Fibroblast of villous mesenchyme (primary cell): ENCODE measurements around the gene DPYSL4. TPM values are rescaled to one million over a fixed set of nuclear protein-coding genes. Genes with fewer than 3 reads are reported as not detected.

Source experiments
- DNase-seq: peaks from one replicate; pipeline ENCODE4 v3.0.0-alpha.2; 2010; ENCODE audit warnings: low read depth
- H3K4me3 ChIP-seq: 2 replicates; pipeline ENCODE4 v1.5.1; 2011; ENCODE audit warnings: low read depth, mild to moderate bottlenecking, low read length
- total RNA-seq: library from RNA; depleted of rRNA; stranded (reverse); fragments of >200 nt; gene quantifications from 2 replicates; pipeline ENCODE4 v1.2.3, GENCODE V29; 2012
- TF ChIP-seq, protein P1 (sequence below): IDR thresholded peaks from 2 replicates; pipeline ENCODE4 v1.5.1; 2012; ENCODE audit warnings: low read depth, mild to moderate bottlenecking, low read length; ENCODE audit not compliant: insufficient read depth

DPYSL4 gene
- total RNA-seq, 1 donor: 0.86 TPM

DNA sequence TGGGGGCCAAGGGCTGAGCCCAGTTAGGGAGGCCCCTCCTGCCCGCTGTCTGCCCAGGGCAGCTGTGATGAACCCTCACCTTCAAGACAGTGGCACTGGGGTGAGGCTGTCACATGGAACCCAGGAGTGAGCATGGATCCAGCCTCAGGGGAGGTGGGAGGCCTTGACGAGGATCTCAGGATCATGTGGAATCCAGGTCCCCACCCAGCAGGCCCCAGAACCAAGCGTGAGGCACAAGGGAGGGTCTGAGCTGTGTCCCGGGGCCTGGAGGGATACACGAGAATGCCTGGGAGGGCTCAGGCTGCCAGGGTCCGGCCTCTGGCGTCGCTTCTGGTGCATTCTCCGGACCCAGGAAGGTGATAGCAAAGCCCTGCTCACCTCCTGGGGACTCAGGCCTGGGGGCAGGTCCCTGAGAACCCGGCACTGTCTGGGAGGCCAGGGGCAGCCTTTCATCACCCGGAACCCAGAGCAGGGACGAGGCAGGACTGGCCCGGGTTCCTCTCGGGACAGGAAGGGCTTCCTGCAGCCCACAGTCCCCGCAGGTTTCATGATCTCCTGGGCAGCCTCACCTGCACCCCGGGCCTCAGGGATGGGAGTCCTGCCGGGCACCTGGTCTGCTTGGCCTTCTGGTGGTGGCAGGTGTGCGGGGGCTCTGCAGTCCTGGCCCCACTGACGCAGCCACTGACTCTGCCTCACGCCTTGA is 17.5 kb downstream of the DPYSL4 start:
- TF ChIP-seq, protein P1, sequence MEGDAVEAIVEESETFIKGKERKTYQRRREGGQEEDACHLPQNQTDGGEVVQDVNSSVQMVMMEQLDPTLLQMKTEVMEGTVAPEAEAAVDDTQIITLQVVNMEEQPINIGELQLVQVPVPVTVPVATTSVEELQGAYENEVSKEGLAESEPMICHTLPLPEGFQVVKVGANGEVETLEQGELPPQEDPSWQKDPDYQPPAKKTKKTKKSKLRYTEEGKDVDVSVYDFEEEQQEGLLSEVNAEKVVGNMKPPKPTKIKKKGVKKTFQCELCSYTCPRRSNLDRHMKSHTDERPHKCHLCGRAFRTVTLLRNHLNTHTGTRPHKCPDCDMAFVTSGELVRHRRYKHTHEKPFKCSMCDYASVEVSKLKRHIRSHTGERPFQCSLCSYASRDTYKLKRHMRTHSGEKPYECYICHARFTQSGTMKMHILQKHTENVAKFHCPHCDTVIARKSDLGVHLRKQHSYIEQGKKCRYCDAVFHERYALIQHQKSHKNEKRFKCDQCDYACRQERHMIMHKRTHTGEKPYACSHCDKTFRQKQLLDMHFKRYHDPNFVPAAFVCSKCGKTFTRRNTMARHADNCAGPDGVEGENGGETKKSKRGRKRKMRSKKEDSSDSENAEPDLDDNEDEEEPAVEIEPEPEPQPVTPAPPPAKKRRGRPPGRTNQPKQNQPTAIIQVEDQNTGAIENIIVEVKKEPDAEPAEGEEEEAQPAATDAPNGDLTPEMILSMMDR: no peak
- DNase-seq: no peak
- no peak overlapping the region for H3K4me3 ChIP-seq

DNA sequence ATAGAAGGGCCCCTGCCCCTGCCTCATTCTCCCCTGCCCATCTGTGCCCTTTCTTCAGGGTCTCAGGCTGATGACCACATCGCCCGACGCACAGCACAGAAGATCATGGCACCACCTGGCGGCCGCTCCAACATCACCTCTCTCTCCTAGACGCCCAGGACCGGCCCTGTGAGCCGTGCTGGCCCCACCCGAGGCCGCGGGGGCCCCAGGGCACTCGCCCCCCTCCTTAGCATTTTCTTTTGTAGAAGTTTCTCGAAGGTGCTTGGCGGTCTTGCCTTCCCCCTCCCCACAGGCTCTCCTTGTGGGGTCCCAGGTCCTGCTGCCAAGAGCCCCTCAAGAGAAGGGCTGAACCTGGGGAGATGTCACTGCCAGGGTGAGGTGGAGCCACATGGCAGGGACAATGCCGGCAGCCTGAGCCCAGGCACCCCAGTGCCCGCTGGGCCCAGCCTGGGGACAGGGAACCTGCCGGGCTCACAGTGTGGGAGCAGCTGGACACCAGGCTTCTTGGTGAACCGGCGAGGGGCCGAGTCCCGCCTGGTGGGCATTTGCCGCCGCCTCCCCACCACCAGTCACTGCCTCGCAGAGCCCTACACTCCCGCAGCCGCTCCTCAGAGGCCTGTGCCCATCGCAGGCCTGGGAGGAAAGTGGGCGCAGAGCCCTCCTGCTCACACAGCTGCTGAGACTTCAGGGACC is 18.2 kb downstream of the DPYSL4 start:
- TF ChIP-seq, protein P1: no peak
- H3K4me3 ChIP-seq: no peak overlapping the region
- no peak for DNase-seq

DNA sequence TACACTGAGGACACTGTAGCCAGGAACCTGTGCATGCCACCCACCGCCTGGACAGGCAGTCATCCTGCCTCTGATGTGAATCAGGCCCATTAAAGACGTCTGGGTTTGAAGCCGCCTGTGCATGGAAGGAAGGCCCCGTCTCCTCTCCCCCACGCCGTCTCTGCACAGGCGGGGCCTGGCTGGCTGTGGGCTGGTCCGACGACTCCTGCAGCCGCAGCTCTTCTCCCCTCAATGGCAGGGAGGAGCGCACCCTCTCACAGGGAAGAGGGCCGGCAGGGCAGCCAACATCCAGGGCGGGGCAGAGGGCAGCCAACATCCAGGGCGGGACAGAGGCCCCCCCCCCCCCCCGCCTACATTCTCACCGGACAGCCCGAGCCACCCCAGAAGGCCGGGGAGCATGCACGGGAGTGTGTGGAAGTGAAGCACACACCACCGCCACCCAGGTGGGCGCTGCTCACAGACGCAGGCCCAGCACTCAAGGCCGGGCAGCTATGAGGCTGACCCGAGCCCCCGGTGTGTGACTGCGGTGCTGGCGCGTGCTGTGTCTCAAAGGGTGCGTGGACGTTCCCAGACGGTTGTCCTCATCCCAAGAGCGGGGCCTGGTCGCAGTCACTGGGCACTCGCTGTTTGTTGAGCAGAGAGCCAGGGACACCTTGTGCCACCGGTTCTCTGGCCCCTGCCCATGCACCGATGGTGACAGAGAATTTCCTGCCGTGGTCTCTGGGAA is 19.1 kb downstream of the DPYSL4 start:
- H3K4me3 ChIP-seq: no peak overlapping the region
- TF ChIP-seq, protein P1: no peak
- DNase-seq: no peak

DNA sequence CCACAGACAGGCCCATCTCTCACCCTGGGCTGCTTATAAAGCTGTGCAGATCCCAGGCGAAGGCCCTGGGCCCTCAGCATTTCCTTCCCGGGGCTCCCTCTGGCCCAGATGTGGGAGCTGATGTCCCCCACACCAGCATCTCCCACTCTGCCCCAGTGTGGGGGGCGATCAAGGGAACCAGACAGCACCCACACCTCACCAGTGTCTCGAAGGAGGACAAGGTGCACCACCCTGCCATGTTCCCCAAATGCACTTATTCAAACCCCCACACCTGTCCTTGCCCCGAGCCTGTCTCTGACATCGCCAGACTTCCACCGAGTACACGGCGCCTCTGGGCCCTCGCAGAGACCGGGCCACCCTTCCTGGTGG is 19.6 kb downstream of the DPYSL4 start:
- TF ChIP-seq, protein P1: no peak
- no peak for DNase-seq
- H3K4me3 ChIP-seq: no peak overlapping the region

DNA sequence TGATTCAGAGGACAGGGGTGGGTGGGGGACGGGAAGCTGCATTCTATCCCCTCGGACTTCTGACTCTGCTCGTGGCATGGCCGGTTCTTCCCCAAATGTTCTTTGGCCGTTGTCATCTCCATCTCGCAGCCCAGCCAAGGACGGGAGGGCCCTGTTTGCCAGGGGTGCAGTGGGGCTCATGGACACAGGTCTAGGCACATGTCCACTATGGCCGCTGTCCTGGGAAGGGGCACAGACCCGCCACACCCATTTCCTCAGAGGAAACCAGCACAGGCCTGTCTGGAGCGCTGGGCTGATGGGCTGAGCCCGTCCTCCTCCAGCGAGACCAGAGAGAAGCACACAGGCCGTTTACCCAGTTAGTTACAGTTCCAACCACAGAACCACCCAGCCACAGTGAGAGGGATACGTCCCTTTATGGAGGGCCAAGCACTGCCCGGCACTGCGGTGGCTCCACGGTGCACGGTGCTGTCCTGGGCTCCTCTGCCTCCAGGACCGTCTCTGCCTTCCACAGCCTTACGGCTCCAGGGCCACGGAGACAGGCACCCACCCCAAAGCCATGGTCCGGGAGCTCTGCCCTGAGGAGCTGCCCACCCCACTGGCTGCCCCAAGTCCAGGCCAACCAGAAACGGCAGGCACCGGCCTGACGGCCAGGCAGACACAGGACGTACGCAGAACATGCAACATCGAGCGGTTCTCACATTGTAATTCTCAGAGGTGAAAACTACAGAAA is 20.2 kb downstream of the DPYSL4 start:
- no peak for DNase-seq
- TF ChIP-seq, protein P1: no peak
- no peak overlapping the region for H3K4me3 ChIP-seq
